B cell (primary cell): ENCODE data around the gene NOTCH3.

Experiments
- CTCF ChIP-seq: fragments of 200-600 bp; IDR thresholded peaks from one replicate; pipeline ENCODE4 v1.8.0; 2022; ENCODE audit warnings: antibody characterized with exemption, mild to moderate bottlenecking
- EZH2 ChIP-seq: IDR thresholded peaks from 2 replicates; pipeline ENCODE4 v1.6.1; 2012; ENCODE audit warnings: borderline replicate concordance, low read depth, mild to moderate bottlenecking, moderate library complexity, low read length; ENCODE audit not compliant: insufficient read depth, poor library complexity, severe bottlenecking

GRCh38 chr19:15243236-15243957 lies 42.6 kb upstream of the NOTCH3 start:
- TF ChIP-seq CTCF (no peak), EZH2 (no peak)
